HCT116 (cell line): Measurements from ENCODE around the gene APOBEC3B. TPM values are rescaled to one million over a fixed set of nuclear protein-coding genes. Genes with fewer than 3 reads are reported as not detected.

Experiments used
- ATAC-seq: fragments of 200-7000 bp; cut with Tn5 transposase; 2 replicates; pipeline ENCODE4 v1.9.1; 2020; ENCODE audit warnings: mild to moderate bottlenecking, moderate library complexity
- BruUV-seq: library from RNA; stranded (reverse); fragments of 400-500 nt; replicated peaks from 2 replicates; lab custom pipeline; 2021; lab: Mats Ljungman, UMichigan
- CTCF ChIA-PET: fragments of 300-600 bp; sonication (Branson Sonifier 250); formaldehyde crosslinking; loops from one replicate; lab custom pipeline; 2021; ENCODE audit warnings: antibody characterized with exemption; lab: Charles Lee
- POLR2A ChIA-PET: fragments of 300-600, 350-600 bp; sonication (Branson Sonifier 250); formaldehyde crosslinking; loops from one replicate; lab custom pipeline; 2021; ENCODE audit warnings: antibody characterized with exemption; lab: Charles Lee
- RAD21 ChIA-PET, 2 experiments: fragments of 300-600 bp; sonication (Branson Sonifier 250); formaldehyde crosslinking; loops; one replicate each; lab custom pipeline; 2023; ENCODE audit warnings: low total read pairs in 2 of 2; ENCODE audit not compliant: uncharacterized antibody in 2 of 2, unreplicated experiment in 2 of 2, low non-redundant PET in 1 of 2; lab: Charles Lee
- DNase-seq: peaks from one replicate; pipeline ENCODE4 v3.0.0-alpha.2; 2010; ENCODE audit warnings: low read depth, low spot score
- H2AFZ ChIP-seq: fragments of 200-600 bp; shearing (Covaris generic), sonication (generic); 2 replicates; pipeline ENCODE4 v1.6.1; 2017; ENCODE audit warnings: low read depth, mixed run types, mixed read lengths, antibody characterized with exemption, low read length; ENCODE audit not compliant: poor library complexity, severe bottlenecking
- H3K27ac ChIP-seq: 2 replicates; pipeline ENCODE4 v1.5.1; 2012; ENCODE audit warnings: low read depth, low read length
- H3K27me3 ChIP-seq: fragments of 200-600 bp; sonication (generic); 2 replicates; pipeline ENCODE4 v1.6.1; 2016; ENCODE audit warnings: mixed run types, low read length, mixed read lengths; ENCODE audit not compliant: insufficient read depth
- H3K36me3 ChIP-seq, 2 experiments: fragments of 200-500 bp in 1 of 2; fragments of 200-600 bp in 1 of 2; sonication (Bioruptor generic) in 1 of 2; sonication (generic) in 1 of 2; 2 replicates each; pipeline versions ENCODE4 v1.5.1 to v1.6.1; 2014 to 2016; ENCODE audit warnings: low read length in 2 of 2, inconsistent platforms in 1 of 2, mixed read lengths in 1 of 2, mixed run types in 1 of 2; ENCODE audit not compliant: insufficient read depth in 2 of 2, control insufficient read depth in 1 of 2
- H3K4me1 ChIP-seq, 2 experiments: fragments of 200-600 bp in 1 of 2; sonication (generic) in 1 of 2; 2 replicates each; pipeline versions ENCODE4 v1.5.1 to v1.6.1; 2012 to 2017; ENCODE audit warnings: low read length in 2 of 2, inconsistent platforms in 1 of 2, mild to moderate bottlenecking in 1 of 2, mixed read lengths in 1 of 2, mixed run types in 1 of 2, moderate library complexity in 1 of 2; ENCODE audit not compliant: insufficient read depth in 2 of 2, control insufficient read depth in 1 of 2
- H3K4me2 ChIP-seq: fragments of 200-600 bp; sonication (generic); 2 replicates; pipeline ENCODE4 v1.6.1; 2017; ENCODE audit warnings: mixed run types, low read length, mixed read lengths
- H3K4me3 ChIP-seq, 2 experiments: fragments of 200-600 bp in 1 of 2; sonication (generic) in 1 of 2; replicated peaks in 1 of 2; 2 replicates each; pipeline ENCODE4 v1.5.1; 2011 to 2016; ENCODE audit warnings: low read length in 2 of 2, control low read depth in 1 of 2, low read depth in 1 of 2, mild to moderate bottlenecking in 1 of 2, mixed read lengths in 1 of 2, mixed run types in 1 of 2
- H3K79me2 ChIP-seq: fragments of 200-600 bp; sonication (generic); 2 replicates; pipeline ENCODE4 v1.6.1; 2017; ENCODE audit warnings: mild to moderate bottlenecking, mixed run types, low read length, moderate library complexity, mixed read lengths; ENCODE audit not compliant: insufficient read depth
- H3K9ac ChIP-seq: fragments of 200-600 bp; sonication (generic); 2 replicates; pipeline ENCODE4 v1.6.1; 2016; ENCODE audit warnings: low read length, mixed read lengths
- H3K9me2 ChIP-seq: fragments of 200-600 bp; sonication (generic), shearing (Covaris generic); 2 replicates; pipeline ENCODE4 v1.6.1; 2017; ENCODE audit warnings: mixed run types, mild to moderate bottlenecking, moderate library complexity; ENCODE audit not compliant: insufficient read depth
- H3K9me3 ChIP-seq, 2 experiments: fragments of 200-500 bp in 1 of 2; fragments of 200-600 bp in 1 of 2; sonication (Bioruptor generic) in 1 of 2; sonication (generic) in 1 of 2; 2 replicates each; pipeline ENCODE4 v1.6.1; 2014 to 2017; ENCODE audit warnings: low read length in 2 of 2, mixed read lengths in 2 of 2, inconsistent platforms in 1 of 2, low read depth in 1 of 2, mild to moderate bottlenecking in 1 of 2, mixed run types in 1 of 2, moderate library complexity in 1 of 2; ENCODE audit not compliant: control insufficient read depth in 1 of 2, insufficient read depth in 1 of 2
- H4K20me1 ChIP-seq: fragments of 200-600 bp; sonication (generic), shearing (Covaris generic); 2 replicates; pipeline ENCODE4 v1.6.1; 2017; ENCODE audit warnings: mixed run types, mild to moderate bottlenecking, moderate library complexity; ENCODE audit not compliant: insufficient read depth
- EZH2 ChIP-seq: fragments of 200-600 bp; sonication (generic); IDR thresholded peaks from 2 replicates; pipeline ENCODE4 v1.6.1; 2017; ENCODE audit warnings: antibody characterized with exemption, mixed run types
- ZNF274 ChIP-seq: fragments of 200-500 bp; sonication (Bioruptor generic); IDR thresholded peaks from 2 replicates; pipeline ENCODE4 v1.6.1; 2014; ENCODE audit warnings: mild to moderate bottlenecking, low read depth, low read length, inconsistent platforms
- intact Hi-C: fragments of 100-400 bp; cut with micrococcal nuclease; formaldehyde crosslinking; loops from 2 replicates; pipeline ENCODE4 v1.10.0; 2022
- total RNA-seq: library from RNA; stranded (reverse); gene quantifications from one replicate; pipeline ENCODE4 v1.2.1, GENCODE V29; 2021; ENCODE audit not compliant: unreplicated experiment

APOBEC3B gene
- total RNA-seq, 1 experiment from 2014 or later: 10.3 TPM

- intact Hi-C loops: no loop called here
- H3K4me1 ChIP-seq: peaks cover 24% of the 10 kb centered on the region in 2 experiments
- no peaks in the 10 kb centered on the region for H3K79me2 ChIP-seq
- POLR2A ChIA-PET: no interaction called here
- no peak overlapping the region for H2AFZ ChIP-seq
- no peak overlapping the region for H3K9ac ChIP-seq
- no peak for DNase-seq
- H3K4me2 ChIP-seq: no peak overlapping the region
- no peak for ATAC-seq
- no peak overlapping the region for H3K27ac ChIP-seq
- TF ChIP-seq EZH2: no peak
- RAD21 ChIA-PET: no interaction called here
- H3K9me3 ChIP-seq: no peaks in the 10 kb centered on the region
- H3K27me3 ChIP-seq: no peaks in the 10 kb centered on the region
- no peak overlapping the region for H3K4me3 ChIP-seq
- no TSS peak for BruUV-seq
- no peaks in the 10 kb centered on the region for H4K20me1 ChIP-seq
- CTCF ChIA-PET: interaction anchor here (1.4 kb wide), 1 partner anchor 11 kb away, joined by 4 read pairs; no protein-coding TSS in a partner anchor
- H3K9me2 ChIP-seq: no peaks in the 10 kb centered on the region
- no peaks in the 10 kb centered on the region for H3K36me3 ChIP-seq
Measured at GRCh38 chr22:38938925-38939324, 43.2 kb upstream of the APOBEC3B start.

- Histone ChIP-seq H2AFZ (no peak overlapping the region), H3K4me2 (no peak overlapping the region), H3K79me2 (no peaks in the 10 kb centered on the region), H3K27me3 (no peaks in the 10 kb centered on the region; the same call in 1 of the 2 replicates), H4K20me1 (no peaks in the 10 kb centered on the region), H3K36me3 (no peaks in the 10 kb centered on the region), H3K9me3 (no peaks in the 10 kb centered on the region), H3K27ac (no peak overlapping the region), H3K9ac (no peak overlapping the region), H3K4me1 (peaks cover 6 to 8% of the 10 kb centered on the region in 2 experiments), H3K4me3 (no peak overlapping the region), H3K9me2 (no peaks in the 10 kb centered on the region)
- intact Hi-C loops: no loop called here
- DNase-seq: no peak
- TF ChIP-seq ZNF274: no peak
- ChIA-PET POLR2A (no interaction called here), RAD21 (no interaction called here), CTCF (no interaction called here)
- no TSS peak for BruUV-seq
- ATAC-seq: no peak
Measured at GRCh38 chr22:38940811-38941384, 41.2 kb upstream of the APOBEC3B start.
